Calu3 (cell line): Measurements from ENCODE around the gene CAMSAP1. TPM values are rescaled to one million over a fixed set of nuclear protein-coding genes. Genes with fewer than 3 reads are reported as not detected.

Experiments
- BruUV-seq: library from RNA; stranded (reverse); fragments of 400-500 nt; replicated peaks from 2 replicates; lab custom pipeline; 2021; lab: Mats Ljungman, UMichigan
- CTCF ChIA-PET: fragments of 300-600 bp; sonication (Branson Sonifier 250); formaldehyde crosslinking; loops from one replicate; lab custom pipeline; 2022; ENCODE audit warnings: antibody characterized with exemption; lab: Charles Lee
- DNase-seq: peaks from one replicate; pipeline ENCODE4 v3.0.0; 2022
- H3K27ac Mint-ChIP-seq: one replicate; pipeline ENCODE4 v1.8.0; 2022; ENCODE audit warnings: mixed read lengths; ENCODE audit not compliant: unreplicated experiment
- H3K27me3 Mint-ChIP-seq: one replicate; pipeline ENCODE4 v1.8.0; 2022; ENCODE audit warnings: mixed read lengths; ENCODE audit not compliant: unreplicated experiment
- H3K36me3 Mint-ChIP-seq: one replicate; pipeline ENCODE4 v1.8.0; 2022; ENCODE audit warnings: mild to moderate bottlenecking, moderate library complexity, mixed read lengths; ENCODE audit not compliant: insufficient read depth, unreplicated experiment
- H3K4me1 Mint-ChIP-seq: one replicate; pipeline ENCODE4 v1.8.0; 2022; ENCODE audit warnings: mild to moderate bottlenecking, low read depth, mixed read lengths; ENCODE audit not compliant: unreplicated experiment
- H3K4me3 Mint-ChIP-seq: one replicate; pipeline ENCODE4 v1.8.0; 2022; ENCODE audit warnings: mild to moderate bottlenecking, low read depth, moderate library complexity, mixed read lengths; ENCODE audit not compliant: unreplicated experiment
- H3K9me3 Mint-ChIP-seq: one replicate; pipeline ENCODE4 v1.8.0; 2022; ENCODE audit warnings: low read depth, mixed read lengths; ENCODE audit not compliant: unreplicated experiment
- CTCF ChIP-seq: fragments of 200-600 bp; IDR thresholded peaks from one replicate; pipeline ENCODE4 v1.8.0; 2022; ENCODE audit warnings: antibody characterized with exemption; ENCODE audit not compliant: unreplicated experiment
- intact Hi-C: fragments of 100-400 bp; cut with micrococcal nuclease; formaldehyde crosslinking; loops from one replicate; pipeline ENCODE4 v1.10.0; 2022; ENCODE audit not compliant: unreplicated experiment
- total RNA-seq: library from RNA; stranded (reverse); gene quantifications from 2 replicates; pipeline ENCODE4 v1.2.3, GENCODE V29; 2022

Gene CAMSAP1
- total RNA-seq, 1 experiment from 2014 or later: 28.1 TPM

- H3K4me1 Mint-ChIP-seq: peaks cover 9% of the 10 kb centered on the region
- peaks cover 7% of the 10 kb centered on the region for H3K9me3 Mint-ChIP-seq
- CTCF ChIA-PET: interaction anchor here (0.5 to 0.7 kb wide), 2 partner anchors 45 to 184 kb away, joined by 3 to 5 read pairs; no protein-coding TSS in a partner anchor
- no peaks in the 10 kb centered on the region for H3K27me3 Mint-ChIP-seq
- TF ChIP-seq CTCF: no peak
- DNase-seq: peak; percentile 30
- peak overlapping the region; percentile 84 for H3K27ac Mint-ChIP-seq
- intact Hi-C loops: no loop called here
- TSS peak; percentile 23 for BruUV-seq
- peak overlapping the region; percentile 73 for H3K4me3 Mint-ChIP-seq
- peaks cover 48% of the 10 kb centered on the region for H3K36me3 Mint-ChIP-seq
Observed at GRCh38 chr9:135905380-135906258, 1.7 kb downstream of the CAMSAP1 start.

GRCh38 chr9:135903786-135904520, 3.4 kb downstream of the CAMSAP1 start:
- Mint-ChIP-seq H3K27ac (peak overlapping the region; percentile 84), H3K9me3 (peaks cover 10% of the 10 kb centered on the region), H3K27me3 (no peaks in the 10 kb centered on the region), H3K36me3 (peaks cover 42% of the 10 kb centered on the region), H3K4me3 (peak overlapping the region; percentile 73), H3K4me1 (peaks cover 9% of the 10 kb centered on the region)
- BruUV-seq: no TSS peak
- no peak for DNase-seq
- CTCF ChIA-PET: interaction anchor here (0.7 kb wide), 1 partner anchor 743 kb away, joined by 5 read pairs; no protein-coding TSS in a partner anchor
- no peak for TF ChIP-seq CTCF
- intact Hi-C loops: no loop called here

GRCh38 chr9:135903358-135903656, 4.0 kb downstream of the CAMSAP1 start:
- no peak overlapping the region for H3K27ac Mint-ChIP-seq
- H3K27me3 Mint-ChIP-seq: no peaks in the 10 kb centered on the region
- CTCF ChIA-PET: no interaction called here
- BruUV-seq: no TSS peak
- no peak for TF ChIP-seq CTCF
- intact Hi-C loops: no loop called here
- H3K4me3 Mint-ChIP-seq: no peak overlapping the region
- DNase-seq: no peak
- peaks cover 36% of the 10 kb centered on the region for H3K36me3 Mint-ChIP-seq
- H3K4me1 Mint-ChIP-seq: peaks cover 9% of the 10 kb centered on the region
- peaks cover 7% of the 10 kb centered on the region for H3K9me3 Mint-ChIP-seq

DNA sequence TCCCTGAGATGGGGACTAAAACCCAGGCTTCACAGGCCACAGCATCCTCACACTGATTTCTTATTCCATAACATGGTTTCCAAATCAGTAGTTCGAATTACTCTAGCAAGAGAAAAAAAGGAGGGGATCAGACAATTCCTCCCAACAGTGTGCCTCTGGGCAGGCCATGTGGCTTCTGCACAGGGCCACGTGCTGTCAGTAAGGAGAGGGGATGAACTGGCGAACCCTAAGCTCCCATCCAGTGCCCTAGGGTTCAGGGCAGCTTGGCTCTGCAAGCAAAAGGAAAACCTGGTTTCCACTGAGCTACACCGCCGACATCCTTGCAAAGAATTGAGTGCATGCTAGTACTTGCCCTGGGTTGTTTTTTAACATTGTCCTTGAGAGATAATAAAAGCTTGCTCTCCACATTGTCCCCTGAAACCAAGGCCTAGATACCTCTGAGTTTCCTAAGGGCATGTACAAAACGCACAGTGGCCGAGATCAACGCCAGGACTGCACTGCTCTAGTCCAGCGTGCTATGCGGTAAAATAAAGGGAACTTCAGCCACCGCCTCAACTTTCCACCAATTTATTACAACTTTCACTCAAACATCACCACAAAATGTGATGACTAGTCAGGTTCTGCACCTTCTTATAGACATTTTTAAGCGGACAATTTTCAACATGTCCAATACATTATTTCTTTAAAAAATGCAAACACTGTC, 4.5 kb downstream of the CAMSAP1 start:
- Mint-ChIP-seq H3K27ac (no peak overlapping the region), H3K27me3 (no peaks in the 10 kb centered on the region), H3K9me3 (peaks cover 7% of the 10 kb centered on the region), H3K4me3 (no peak overlapping the region), H3K36me3 (peaks cover 31% of the 10 kb centered on the region), H3K4me1 (peaks cover 9% of the 10 kb centered on the region)
- no peak for DNase-seq
- CTCF ChIA-PET: no interaction called here
- TF ChIP-seq CTCF: no peak
- BruUV-seq: no TSS peak
- intact Hi-C loops: no loop called here
